ENCODE results near the gene CLCN7.

- TF ChIP-seq CTCF (IDR thresholded peaks at IDR 0.05): no peak
- no peak for TF ChIP-seq POLR2A (IDR thresholded peaks at IDR 0.05)
Measured at GRCh38 chr16:1500465-1501150, 25.8 kb upstream of the CLCN7 start.

Data from thyroid gland (tissue), 4 donors.